Nephron (organoid): ENCODE results near the gene CCNG2.
A peak's percentile ranks its signal among the peaks of the same experiment; 100 is the strongest.

ENCODE experiments used
- H3K27ac Mint-ChIP-seq, 3 experiments: 2 replicates each; pipeline ENCODE4 v1.8.0; 2020; ENCODE audit warnings: mixed read lengths in 3 of 3, mild to moderate bottlenecking in 2 of 3, moderate library complexity in 1 of 3
- H3K27me3 Mint-ChIP-seq: 2 replicates; pipeline ENCODE4 v1.8.0; 2021; ENCODE audit warnings: low read depth, mild to moderate bottlenecking, moderate library complexity, mixed read lengths
- H3K36me3 Mint-ChIP-seq: 2 replicates; pipeline ENCODE4 v1.8.0; 2020; ENCODE audit warnings: low read depth, mixed read lengths
- H3K4me1 Mint-ChIP-seq: 2 replicates; pipeline ENCODE4 v1.8.0; 2020; ENCODE audit warnings: mixed read lengths
- H3K4me3 Mint-ChIP-seq, 3 experiments: 2 replicates each; pipeline ENCODE4 v1.8.0; 2020; ENCODE audit warnings: mild to moderate bottlenecking in 3 of 3, mixed read lengths in 3 of 3, moderate library complexity in 2 of 3
- H3K9me3 Mint-ChIP-seq: 2 replicates; pipeline ENCODE4 v1.8.0; 2020; ENCODE audit warnings: mixed read lengths
- TF ChIP-seq, protein P1 (sequence below), 3 experiments: fragments of 200-600 bp; sonication (generic); IDR thresholded peaks; one replicate each; pipeline ENCODE4 v1.5.0; 2021; ENCODE audit warnings: antibody characterized with exemption in 3 of 3; ENCODE audit not compliant: unreplicated experiment in 3 of 3

CCNG2 gene, protein sequence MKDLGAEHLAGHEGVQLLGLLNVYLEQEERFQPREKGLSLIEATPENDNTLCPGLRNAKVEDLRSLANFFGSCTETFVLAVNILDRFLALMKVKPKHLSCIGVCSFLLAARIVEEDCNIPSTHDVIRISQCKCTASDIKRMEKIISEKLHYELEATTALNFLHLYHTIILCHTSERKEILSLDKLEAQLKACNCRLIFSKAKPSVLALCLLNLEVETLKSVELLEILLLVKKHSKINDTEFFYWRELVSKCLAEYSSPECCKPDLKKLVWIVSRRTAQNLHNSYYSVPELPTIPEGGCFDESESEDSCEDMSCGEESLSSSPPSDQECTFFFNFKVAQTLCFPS

DNA sequence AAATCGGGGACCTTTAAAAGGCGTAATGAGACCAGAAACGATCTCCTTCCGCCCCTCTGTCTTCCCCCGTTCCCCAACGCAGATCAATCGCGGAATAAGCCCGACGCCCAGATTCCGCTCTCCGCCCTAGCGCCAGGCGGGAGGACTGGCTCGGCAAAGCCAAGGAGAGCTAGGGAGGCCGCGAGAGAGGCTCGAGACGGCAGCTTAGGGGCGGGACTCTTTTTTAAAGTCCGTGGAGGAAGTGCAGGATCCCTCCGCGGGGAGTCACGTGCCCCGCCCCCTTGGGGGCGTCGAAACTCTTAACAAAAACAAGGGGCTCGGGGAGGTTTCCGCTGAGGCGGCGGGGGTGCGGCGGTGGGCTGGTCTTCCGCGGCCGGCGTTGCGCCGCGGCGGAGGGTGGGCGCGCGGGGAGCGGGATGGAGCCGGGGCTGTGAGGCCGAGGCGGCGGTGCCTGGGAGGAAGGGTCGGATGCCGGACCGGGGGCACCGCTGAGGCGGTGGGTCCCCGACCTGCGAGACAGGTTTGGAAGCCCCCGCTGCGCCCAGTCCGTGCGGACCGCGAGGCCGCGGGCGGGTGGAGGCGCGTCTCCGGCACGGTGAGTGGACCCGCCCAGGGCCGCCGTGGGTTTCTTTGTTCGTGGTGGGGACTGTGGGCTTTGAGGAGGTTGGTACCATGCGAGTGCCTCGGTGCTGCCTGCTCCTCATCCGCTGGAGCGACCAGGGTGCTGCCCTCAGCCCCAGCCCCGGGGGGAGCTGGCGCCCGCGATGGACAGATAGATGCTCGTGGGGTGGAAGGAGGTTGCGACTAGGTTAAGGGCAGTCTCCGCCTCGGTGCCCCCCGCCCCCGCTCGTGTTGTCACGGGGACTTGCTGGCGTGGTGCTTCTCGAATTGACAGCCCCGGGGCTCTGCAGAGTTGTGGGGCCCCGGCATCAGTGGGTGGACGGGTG lies at the start of gene CCNG2:
CCNG2 (plus strand) TSS at position 296 of the 947 bp plus-strand sequence. CDS start 1,326 bp downstream, outside the sequence.
- no peaks in the 10 kb centered on the region for H3K9me3 Mint-ChIP-seq
- H3K27me3 Mint-ChIP-seq: no peaks in the 10 kb centered on the region
- TF ChIP-seq, protein P1, sequence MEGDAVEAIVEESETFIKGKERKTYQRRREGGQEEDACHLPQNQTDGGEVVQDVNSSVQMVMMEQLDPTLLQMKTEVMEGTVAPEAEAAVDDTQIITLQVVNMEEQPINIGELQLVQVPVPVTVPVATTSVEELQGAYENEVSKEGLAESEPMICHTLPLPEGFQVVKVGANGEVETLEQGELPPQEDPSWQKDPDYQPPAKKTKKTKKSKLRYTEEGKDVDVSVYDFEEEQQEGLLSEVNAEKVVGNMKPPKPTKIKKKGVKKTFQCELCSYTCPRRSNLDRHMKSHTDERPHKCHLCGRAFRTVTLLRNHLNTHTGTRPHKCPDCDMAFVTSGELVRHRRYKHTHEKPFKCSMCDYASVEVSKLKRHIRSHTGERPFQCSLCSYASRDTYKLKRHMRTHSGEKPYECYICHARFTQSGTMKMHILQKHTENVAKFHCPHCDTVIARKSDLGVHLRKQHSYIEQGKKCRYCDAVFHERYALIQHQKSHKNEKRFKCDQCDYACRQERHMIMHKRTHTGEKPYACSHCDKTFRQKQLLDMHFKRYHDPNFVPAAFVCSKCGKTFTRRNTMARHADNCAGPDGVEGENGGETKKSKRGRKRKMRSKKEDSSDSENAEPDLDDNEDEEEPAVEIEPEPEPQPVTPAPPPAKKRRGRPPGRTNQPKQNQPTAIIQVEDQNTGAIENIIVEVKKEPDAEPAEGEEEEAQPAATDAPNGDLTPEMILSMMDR (IDR thresholded peaks at IDR 0.05; ENCODE audit: unreplicated experiment in 3 of 3): no peak
- peaks cover 37% of the 10 kb centered on the region for H3K4me1 Mint-ChIP-seq
- peak within 1 kb of the TSS; percentile 94 to 98 (median 95) for H3K4me3 Mint-ChIP-seq
- peaks cover 26% of the 10 kb centered on the region for H3K36me3 Mint-ChIP-seq
- H3K27ac Mint-ChIP-seq: peak within 1 kb of the TSS; percentile 97 to 100 (median 100)

DNA sequence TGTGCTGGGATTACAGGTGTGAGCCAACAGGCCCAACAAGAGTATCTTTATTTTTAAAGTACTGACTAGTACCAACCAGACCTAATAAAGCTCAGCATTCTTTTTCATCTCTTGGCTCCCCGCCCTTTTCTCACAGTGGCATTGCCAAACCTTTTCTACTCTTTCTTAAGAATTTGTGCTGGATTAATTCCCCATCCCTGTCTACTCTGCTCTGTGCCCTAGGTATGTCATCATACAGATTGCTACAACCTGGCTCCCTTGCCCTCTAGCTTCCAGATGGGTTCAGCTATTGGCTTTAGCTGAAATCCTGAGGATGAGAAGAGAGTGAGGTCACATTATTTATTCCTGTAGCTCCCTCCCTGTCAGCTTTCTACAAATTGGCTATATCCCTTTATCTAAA lies 46.3 kb upstream of the CCNG2 start:
- Mint-ChIP-seq H3K36me3 (no peaks in the 10 kb centered on the region), H3K27me3 (peaks cover 3% of the 10 kb centered on the region), H3K4me3 (no peak overlapping the region), H3K27ac (no peak overlapping the region), H3K4me1 (no peaks in the 10 kb centered on the region), H3K9me3 (peaks cover 5% of the 10 kb centered on the region)
- TF ChIP-seq, protein P1 (IDR thresholded peaks at IDR 0.05; ENCODE audit: unreplicated experiment in 3 of 3): no peak

DNA sequence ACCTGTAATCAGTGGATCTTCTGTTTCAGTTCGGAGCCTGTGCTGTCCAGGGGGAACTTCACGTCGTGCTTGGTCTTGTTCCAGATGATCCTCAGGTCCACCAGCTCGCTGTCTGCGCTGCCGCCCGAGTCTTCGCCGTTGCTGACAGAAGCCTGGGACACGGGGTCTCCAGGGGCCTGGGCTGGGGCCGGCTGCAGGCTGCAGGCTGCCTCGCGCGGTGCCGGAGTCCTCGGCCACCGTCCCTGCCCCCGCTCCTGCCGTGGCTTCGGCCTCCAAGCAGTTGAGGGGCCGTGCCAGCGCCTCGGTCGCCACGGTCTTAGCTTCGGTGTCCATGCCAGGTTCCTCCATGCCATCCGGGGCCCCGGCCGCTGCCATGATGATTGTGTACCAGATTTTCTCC lies 43.9 kb upstream of the CCNG2 start:
- TF ChIP-seq, protein P1 (IDR thresholded peaks at IDR 0.05; ENCODE audit: unreplicated experiment in 3 of 3): no peak

DNA sequence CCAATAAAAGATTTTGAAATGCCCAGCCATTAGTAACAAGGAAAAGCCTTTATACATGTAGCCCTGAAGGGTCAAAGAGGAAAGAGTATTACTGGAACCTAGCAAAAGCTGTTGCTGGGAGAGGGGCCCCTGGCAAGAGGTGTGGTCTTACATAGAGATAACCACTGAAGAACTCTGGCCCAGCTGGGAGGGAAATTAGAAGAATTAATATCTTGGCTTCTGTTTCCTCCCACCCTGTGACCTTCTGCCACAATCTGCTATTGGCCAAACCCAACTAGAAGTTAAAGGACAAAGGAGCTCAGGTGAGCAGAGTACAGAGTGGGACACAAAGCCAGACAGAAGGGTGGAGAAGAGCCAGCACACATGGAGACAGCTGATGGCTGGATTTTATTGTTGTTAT lies 39.3 kb upstream of the CCNG2 start:
- H3K4me3 Mint-ChIP-seq: no peak overlapping the region

More for the DNA sequence above, 43.9 kb upstream of the CCNG2 start:
- Mint-ChIP-seq H3K4me3 (no peak overlapping the region), H3K4me1 (no peaks in the 10 kb centered on the region), H3K27ac (no peak overlapping the region), H3K36me3 (no peaks in the 10 kb centered on the region), H3K9me3 (peaks cover 3% of the 10 kb centered on the region), H3K27me3 (peaks cover 3% of the 10 kb centered on the region)

DNA sequence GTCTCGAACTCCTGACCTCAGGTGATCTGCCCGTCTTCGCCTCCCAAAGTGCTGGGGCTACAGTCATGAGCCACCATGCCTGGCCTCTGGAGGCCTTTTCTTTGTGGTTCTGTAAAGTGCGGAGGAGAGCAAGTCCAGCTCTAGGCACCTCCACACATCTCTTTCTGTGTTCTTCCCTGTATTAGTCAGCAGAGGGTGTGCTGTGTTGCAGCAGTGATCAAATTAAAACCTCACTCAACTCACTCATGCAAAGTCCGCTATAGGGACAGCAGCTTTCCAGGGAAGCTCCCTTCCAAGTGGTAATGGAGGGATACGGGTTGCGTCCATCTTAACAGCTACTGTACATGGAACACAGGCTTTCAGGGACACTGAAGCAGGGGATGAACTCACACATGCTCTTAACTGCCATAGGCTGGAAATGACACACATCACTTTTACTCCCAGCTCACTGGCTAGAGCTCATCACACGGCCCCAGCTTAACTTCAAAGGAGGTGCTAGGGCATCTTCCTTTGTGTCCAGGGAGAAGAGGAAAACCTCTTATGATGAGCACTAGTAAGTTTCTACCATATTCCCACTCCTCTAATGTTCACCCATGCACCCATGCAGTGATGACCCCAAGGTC lies 36.0 kb upstream of the CCNG2 start:
- Mint-ChIP-seq H3K9me3 (peaks cover 5% of the 10 kb centered on the region), H3K4me3 (no peak overlapping the region), H3K4me1 (peaks cover 26% of the 10 kb centered on the region), H3K27me3 (no peaks in the 10 kb centered on the region), H3K27ac (peak overlapping the region in 1 of 3 experiments; percentile 51), H3K36me3 (no peaks in the 10 kb centered on the region)
- TF ChIP-seq, protein P1 (IDR thresholded peaks at IDR 0.05; ENCODE audit: unreplicated experiment in 3 of 3): no peak

More for the DNA sequence above, 39.3 kb upstream of the CCNG2 start:
- Mint-ChIP-seq H3K4me1 (peaks cover 14% of the 10 kb centered on the region), H3K27me3 (peaks cover 2% of the 10 kb centered on the region), H3K9me3 (peaks cover 3% of the 10 kb centered on the region), H3K27ac (no peak overlapping the region), H3K36me3 (no peaks in the 10 kb centered on the region)
- TF ChIP-seq, protein P1 (IDR thresholded peaks at IDR 0.05; ENCODE audit: unreplicated experiment in 3 of 3): no peak
